ENCODE data around the gene CACNA1C.
A peak's percentile ranks its signal among the peaks of the same experiment; 100 is the strongest.

CACNA1C gene

DNA sequence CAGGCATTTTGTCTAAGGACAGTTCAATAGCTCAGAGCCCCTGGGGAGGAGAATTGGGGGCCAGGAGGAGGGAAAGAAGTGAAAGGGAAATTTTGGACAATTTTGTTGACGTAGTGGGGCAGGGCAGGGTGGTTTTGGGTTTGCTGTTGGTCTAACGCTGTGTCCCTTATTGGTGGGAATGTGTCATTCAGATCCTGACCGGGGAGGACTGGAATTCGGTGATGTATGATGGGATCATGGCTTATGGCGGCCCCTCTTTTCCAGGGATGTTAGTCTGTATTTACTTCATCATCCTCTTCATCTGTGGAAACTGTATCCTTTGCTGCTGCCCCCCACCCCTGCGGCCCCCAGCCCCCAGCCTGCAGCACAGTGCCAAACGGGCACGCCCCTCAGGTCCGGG, 529.8 kb downstream of the CACNA1C start:
- H3K9me3 ChIP-seq (ENCODE audit: insufficient read depth, low read length, severe bottlenecking): no peaks in the 10 kb centered on the region

DNA sequence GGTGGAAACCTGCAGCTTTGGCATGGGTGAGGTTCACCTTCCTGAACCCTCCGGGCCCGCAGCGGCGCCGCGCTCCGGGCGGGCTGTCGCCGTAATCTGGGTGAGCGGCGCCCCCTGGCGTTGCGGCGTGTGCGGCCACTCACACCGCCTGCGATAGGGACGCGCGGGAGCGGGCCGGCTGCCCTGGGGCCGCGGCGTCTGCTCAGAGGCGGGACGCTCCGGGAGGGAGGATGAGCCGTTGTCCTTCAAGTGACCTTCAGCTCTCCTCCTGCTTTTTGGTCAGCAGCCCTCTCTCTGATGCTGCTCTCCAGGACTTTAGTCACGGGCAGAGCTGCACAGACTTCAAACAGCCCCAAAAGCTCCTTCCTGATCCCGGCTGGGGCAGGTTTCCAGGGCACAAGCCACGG, 530.3 kb downstream of the CACNA1C start:
- Histone ChIP-seq H3K27me3 (ENCODE audit: insufficient read depth, low read length, poor library complexity) (peaks cover 32% of the 10 kb centered on the region), H3K4me1 (ENCODE audit: insufficient read depth, low read length) (no peaks in the 10 kb centered on the region), H4K20me1 (ENCODE audit: insufficient read depth, low read length) (0 out of 2 replicates have a peak, but pooled peaks cover 2% of the 10 kb centered on the region), H2AFZ (ENCODE audit: low read depth, low read length) (no peak overlapping the region), H3K9ac (ENCODE audit: low read depth, low read length) (no peak overlapping the region), H3K79me2 (ENCODE audit: insufficient read depth, low read length) (no peaks in the 10 kb centered on the region), H3K36me3 (ENCODE audit: insufficient read depth, low read length) (no peaks in the 10 kb centered on the region), H3K9me3 (ENCODE audit: insufficient read depth, low read length, severe bottlenecking) (no peaks in the 10 kb centered on the region), H3K4me3 (ENCODE audit: low read depth in 1 of 2, low read length in 2 of 2) (no peak overlapping the region), H3K4me2 (ENCODE audit: insufficient read depth, low read length) (no peak overlapping the region), H3K27ac (ENCODE audit: low read length) (no peak overlapping the region)
- TF ChIP-seq, protein P1, sequence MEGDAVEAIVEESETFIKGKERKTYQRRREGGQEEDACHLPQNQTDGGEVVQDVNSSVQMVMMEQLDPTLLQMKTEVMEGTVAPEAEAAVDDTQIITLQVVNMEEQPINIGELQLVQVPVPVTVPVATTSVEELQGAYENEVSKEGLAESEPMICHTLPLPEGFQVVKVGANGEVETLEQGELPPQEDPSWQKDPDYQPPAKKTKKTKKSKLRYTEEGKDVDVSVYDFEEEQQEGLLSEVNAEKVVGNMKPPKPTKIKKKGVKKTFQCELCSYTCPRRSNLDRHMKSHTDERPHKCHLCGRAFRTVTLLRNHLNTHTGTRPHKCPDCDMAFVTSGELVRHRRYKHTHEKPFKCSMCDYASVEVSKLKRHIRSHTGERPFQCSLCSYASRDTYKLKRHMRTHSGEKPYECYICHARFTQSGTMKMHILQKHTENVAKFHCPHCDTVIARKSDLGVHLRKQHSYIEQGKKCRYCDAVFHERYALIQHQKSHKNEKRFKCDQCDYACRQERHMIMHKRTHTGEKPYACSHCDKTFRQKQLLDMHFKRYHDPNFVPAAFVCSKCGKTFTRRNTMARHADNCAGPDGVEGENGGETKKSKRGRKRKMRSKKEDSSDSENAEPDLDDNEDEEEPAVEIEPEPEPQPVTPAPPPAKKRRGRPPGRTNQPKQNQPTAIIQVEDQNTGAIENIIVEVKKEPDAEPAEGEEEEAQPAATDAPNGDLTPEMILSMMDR (IDR thresholded peaks at IDR 0.05; ENCODE audit: borderline replicate concordance, extremely low read depth, low read length, poor library complexity, severe bottlenecking): peak; percentile 40
- no peak for TF ChIP-seq EZH2 (IDR thresholded peaks at IDR 0.05; ENCODE audit: borderline replicate concordance, low read depth, low read length, severe bottlenecking)
- ATAC-seq (ENCODE audit: insufficient read depth, low read depth) (peak; percentile 47; the same call in 1 of the 3 replicates), DNase-seq (no peak)

More for the DNA sequence above, 529.8 kb downstream of the CACNA1C start:
- Histone ChIP-seq H3K4me2 (ENCODE audit: insufficient read depth, low read length) (no peak overlapping the region), H4K20me1 (ENCODE audit: insufficient read depth, low read length) (0 out of 2 replicates have a peak, but pooled peaks cover 2% of the 10 kb centered on the region), H3K36me3 (ENCODE audit: insufficient read depth, low read length) (no peaks in the 10 kb centered on the region), H3K4me1 (ENCODE audit: insufficient read depth, low read length) (no peaks in the 10 kb centered on the region), H3K79me2 (ENCODE audit: insufficient read depth, low read length) (no peaks in the 10 kb centered on the region), H3K27me3 (ENCODE audit: insufficient read depth, low read length, poor library complexity) (peaks cover 29% of the 10 kb centered on the region), H3K4me3 (ENCODE audit: low read depth in 1 of 2, low read length in 2 of 2) (no peak overlapping the region), H3K27ac (ENCODE audit: low read length) (no peak overlapping the region), H2AFZ (ENCODE audit: low read depth, low read length) (no peak overlapping the region), H3K9ac (ENCODE audit: low read depth, low read length) (no peak overlapping the region)
- DNase-seq: no peak
- ATAC-seq (ENCODE audit: insufficient read depth, low read depth): no peak
- TF ChIP-seq, protein P1 (IDR thresholded peaks at IDR 0.05; ENCODE audit: borderline replicate concordance, extremely low read depth, low read length, poor library complexity, severe bottlenecking): no peak
- TF ChIP-seq EZH2 (IDR thresholded peaks at IDR 0.05; ENCODE audit: borderline replicate concordance, low read depth, low read length, severe bottlenecking): no peak

GRCh38 chr12:2583642-2584401, 531.0 kb downstream of the CACNA1C start:
- Histone ChIP-seq H3K9me3 (ENCODE audit: insufficient read depth, low read length, severe bottlenecking) (no peaks in the 10 kb centered on the region), H3K36me3 (ENCODE audit: insufficient read depth, low read length) (no peaks in the 10 kb centered on the region), H3K27me3 (ENCODE audit: insufficient read depth, low read length, poor library complexity) (peaks cover 32% of the 10 kb centered on the region), H2AFZ (ENCODE audit: low read depth, low read length) (no peak overlapping the region), H3K79me2 (ENCODE audit: insufficient read depth, low read length) (no peaks in the 10 kb centered on the region), H3K27ac (ENCODE audit: low read length) (no peak overlapping the region), H3K4me1 (ENCODE audit: insufficient read depth, low read length) (no peaks in the 10 kb centered on the region), H3K4me3 (ENCODE audit: low read depth in 1 of 2, low read length in 2 of 2) (no peak overlapping the region), H3K9ac (ENCODE audit: low read depth, low read length) (no peak overlapping the region), H4K20me1 (ENCODE audit: insufficient read depth, low read length) (0 out of 2 replicates have a peak, but pooled peaks cover 2% of the 10 kb centered on the region), H3K4me2 (ENCODE audit: insufficient read depth, low read length) (no peak overlapping the region)
- ATAC-seq (ENCODE audit: insufficient read depth, low read depth): no peak
- TF ChIP-seq, protein P1 (IDR thresholded peaks at IDR 0.05; ENCODE audit: borderline replicate concordance, extremely low read depth, low read length, poor library complexity, severe bottlenecking): no peak
- no peak for TF ChIP-seq EZH2 (IDR thresholded peaks at IDR 0.05; ENCODE audit: borderline replicate concordance, low read depth, low read length, severe bottlenecking)
- no peak for DNase-seq

Measured in DND-41 (cell line).